GM10266 (cell line): ENCODE results near the gene ALKBH7.
A peak's percentile ranks its signal among the peaks of the same experiment; 100 is the strongest.
"Not testable (repeated sequence)": the region's sequence is repeated elsewhere in the genome, so short reads cannot be mapped to it uniquely, and the experiment has no call there.

Experiments used
- DNase-seq: peaks from one replicate; pipeline ENCODE4 v3.0.0; 2012; ENCODE audit errors: extremely low spot score
- TF ChIP-seq, protein P1 (sequence below): IDR thresholded peaks from 2 replicates; pipeline ENCODE4 v1.5.1; 2012; ENCODE audit warnings: mild to moderate bottlenecking, low read depth; ENCODE audit not compliant: control insufficient read depth, insufficient read depth; ENCODE audit errors: missing control alignments

The ALKBH7 gene

DNA sequence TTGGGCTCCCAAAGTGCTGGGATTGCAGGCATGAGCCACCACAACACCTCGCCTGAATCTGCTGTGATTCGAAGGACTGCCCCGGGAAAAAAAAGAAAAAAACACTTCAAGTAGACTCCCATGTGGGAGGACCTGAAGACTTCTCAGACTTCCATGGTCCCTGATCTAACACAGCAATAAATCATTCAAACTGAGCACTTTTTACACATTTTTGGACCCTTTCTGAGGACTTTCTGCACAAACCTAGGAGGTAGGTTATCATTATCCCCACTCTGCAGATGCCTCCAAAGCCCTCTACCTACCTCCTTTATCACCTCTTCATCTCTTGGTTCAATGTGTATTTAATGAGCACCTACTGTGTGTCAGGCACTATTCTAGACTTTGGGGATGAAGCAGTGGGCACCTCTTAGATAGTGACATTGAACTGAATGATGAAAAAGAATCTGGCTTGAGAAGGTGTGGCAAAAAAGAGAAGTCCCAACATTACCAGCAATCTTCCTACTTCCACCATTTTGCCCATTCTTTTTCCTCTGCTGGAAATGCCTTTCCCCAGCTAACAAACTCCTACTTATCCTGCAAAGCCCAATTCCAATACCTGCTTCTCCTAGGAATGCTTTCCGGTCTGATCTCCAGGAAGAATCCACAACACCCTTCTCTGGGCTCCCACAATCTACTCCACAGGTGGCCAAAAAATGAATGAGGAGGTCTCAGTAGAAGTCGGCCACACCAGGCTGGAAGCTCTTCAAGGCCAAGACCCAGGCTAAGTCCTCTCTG lies 12.8 kb upstream of the ALKBH7 start:
- DNase-seq: no peak
- TF ChIP-seq, protein P1, sequence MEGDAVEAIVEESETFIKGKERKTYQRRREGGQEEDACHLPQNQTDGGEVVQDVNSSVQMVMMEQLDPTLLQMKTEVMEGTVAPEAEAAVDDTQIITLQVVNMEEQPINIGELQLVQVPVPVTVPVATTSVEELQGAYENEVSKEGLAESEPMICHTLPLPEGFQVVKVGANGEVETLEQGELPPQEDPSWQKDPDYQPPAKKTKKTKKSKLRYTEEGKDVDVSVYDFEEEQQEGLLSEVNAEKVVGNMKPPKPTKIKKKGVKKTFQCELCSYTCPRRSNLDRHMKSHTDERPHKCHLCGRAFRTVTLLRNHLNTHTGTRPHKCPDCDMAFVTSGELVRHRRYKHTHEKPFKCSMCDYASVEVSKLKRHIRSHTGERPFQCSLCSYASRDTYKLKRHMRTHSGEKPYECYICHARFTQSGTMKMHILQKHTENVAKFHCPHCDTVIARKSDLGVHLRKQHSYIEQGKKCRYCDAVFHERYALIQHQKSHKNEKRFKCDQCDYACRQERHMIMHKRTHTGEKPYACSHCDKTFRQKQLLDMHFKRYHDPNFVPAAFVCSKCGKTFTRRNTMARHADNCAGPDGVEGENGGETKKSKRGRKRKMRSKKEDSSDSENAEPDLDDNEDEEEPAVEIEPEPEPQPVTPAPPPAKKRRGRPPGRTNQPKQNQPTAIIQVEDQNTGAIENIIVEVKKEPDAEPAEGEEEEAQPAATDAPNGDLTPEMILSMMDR: no peak

DNA sequence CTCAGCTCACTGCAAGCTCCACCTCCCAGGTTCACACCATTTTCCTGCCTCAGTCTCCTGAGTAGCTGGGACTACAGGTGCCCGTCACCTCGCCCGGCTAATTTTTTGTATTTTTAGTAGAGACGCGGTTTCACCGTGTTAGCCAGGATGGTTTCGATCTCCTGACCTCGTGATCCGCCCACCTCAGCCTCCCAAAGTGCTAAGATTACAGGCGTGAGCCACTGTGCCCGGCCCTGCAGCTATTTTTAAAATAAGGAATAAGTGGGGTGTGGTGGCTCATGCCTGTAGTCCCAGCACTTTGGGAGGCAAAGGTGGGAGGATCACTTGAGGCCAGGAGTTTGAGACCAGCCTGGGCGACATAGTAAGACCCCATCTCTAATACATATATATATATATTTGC lies 12.1 kb upstream of the ALKBH7 start:
- DNase-seq: not testable (repeated sequence)

DNA sequence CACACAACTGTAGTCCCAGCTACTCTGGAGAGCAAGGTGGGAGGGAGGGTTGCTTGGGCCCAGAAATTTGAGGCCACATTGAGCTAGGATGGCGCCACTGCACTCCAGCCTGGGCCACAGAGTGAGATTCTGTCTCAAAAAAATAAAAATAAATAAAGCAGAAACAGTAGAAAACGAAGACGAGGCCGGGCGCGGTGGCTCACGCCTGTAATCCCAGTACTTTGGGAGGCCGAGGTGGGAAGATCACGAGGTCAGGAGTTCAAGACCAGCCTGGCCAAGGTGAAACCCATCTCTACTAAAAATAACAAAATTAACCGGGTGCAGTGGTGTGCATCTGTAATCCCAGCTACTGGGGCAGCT lies 11.8 kb upstream of the ALKBH7 start:
- not testable (repeated sequence) for DNase-seq

DNA sequence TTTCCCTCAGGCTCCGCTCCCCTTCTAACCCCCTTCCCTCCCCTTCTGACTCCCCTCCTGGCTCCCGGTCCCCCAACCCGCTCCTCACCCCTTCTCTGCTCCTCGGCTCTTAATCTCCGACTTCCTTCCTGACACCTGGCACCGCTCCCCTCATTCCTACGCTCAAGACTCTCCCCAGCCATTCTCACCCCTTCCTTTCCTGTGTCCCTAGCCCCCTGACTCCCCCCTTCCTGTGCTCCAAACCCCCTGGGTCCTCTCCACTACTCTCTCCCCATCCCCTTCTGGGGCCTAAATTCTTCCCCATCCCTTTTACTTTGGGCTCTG lies 10.6 kb upstream of the ALKBH7 start:
- no peak for DNase-seq

DNA sequence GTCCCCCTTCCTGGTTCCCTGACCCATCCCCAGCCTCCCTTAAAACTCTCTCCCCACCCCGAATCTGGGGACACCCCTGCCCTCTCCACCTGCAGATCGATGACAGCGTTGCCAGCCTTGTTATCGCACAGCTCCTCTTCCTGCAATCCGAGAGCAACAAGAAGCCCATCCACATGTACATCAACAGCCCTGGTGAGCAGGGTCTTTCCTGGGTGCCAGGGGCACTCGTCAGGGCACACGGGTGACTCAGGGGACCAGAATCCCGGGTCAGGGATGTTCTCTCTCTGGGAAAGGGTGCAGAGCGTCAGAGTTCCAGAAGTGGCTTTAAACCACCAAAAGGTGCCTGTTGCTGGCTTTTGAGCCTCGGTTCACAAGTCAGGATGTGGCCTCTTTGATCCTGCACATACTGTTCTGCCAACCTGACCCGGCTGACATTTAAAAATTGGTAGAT lies 10.2 kb upstream of the ALKBH7 start:
- DNase-seq: peak; percentile 16
- TF ChIP-seq, protein P1: no peak

More for the DNA sequence above, 10.6 kb upstream of the ALKBH7 start:
- TF ChIP-seq, protein P1: no peak

DNA sequence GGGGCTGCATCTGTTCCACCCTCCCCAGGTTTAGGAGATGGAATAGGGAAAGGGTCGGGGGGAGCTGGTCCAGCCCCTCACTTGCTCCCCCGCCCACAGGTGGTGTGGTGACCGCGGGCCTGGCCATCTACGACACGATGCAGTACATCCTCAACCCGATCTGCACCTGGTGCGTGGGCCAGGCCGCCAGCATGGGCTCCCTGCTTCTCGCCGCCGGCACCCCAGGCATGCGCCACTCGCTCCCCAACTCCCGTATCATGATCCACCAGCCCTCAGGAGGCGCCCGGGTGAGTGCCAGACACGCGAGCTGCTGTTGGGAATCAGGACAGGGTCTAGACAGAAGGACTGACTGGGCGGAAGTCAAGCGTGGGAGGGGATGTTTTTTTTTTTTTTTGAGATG lies 8.2 kb upstream of the ALKBH7 start:
- TF ChIP-seq, protein P1: no peak
- DNase-seq: no peak

DNA sequence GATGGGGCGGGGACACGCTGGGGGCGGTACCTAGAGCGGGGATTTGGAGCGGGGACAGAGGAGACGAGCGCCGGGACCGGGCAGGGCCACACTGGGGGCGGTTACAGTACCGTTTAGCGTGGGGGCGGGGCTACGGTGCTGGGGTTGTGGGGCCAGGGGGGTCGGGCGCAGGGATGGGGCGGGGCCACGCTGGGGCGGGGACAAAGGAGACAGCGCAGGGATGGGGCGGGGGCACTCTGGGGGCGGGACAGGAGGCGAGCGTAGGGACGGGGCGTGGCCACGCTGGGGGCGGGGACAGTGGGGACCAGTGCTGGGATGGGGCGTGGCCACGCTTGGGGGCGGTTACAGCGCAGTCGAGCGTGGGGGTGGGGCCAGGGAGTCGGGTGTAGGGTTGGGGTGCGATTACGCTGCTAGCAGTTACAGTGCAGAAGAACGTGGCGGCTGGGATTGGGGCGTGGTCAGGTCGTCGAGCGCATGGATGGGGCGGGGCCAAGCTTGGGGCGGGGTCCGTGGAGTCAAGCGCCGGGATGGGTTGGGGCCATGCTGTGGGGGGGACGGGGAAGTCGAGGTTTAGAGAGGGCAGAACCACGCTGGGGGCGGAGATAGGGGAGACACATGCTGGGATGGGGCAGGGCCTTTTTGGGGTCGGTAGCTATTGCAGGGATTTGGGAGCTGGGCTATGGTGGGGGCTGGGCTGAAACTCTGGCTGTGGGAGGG lies 660 bp downstream of the ALKBH7 start:
- peak; percentile 99 for DNase-seq

DNA sequence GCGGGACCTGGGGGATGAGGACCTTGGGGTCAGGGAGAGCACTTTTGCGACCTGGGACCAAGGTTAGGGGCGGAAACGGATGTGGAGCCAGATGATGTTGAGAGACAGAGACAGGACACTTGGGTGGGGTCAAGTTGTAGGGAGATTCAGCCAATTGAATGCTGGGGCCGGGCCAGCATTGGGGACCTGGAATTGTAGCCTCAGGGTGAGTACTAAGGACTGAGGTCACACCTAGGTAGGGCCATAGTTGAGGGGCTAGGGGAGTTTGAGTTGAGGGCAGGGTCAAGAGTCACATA lies 1.2 kb downstream of the ALKBH7 start:
- DNase-seq: no peak
- TF ChIP-seq, protein P1: no peak

More for the DNA sequence above, 660 bp downstream of the ALKBH7 start:
- TF ChIP-seq, protein P1: no peak
